H1 (cell line): ENCODE data around the gene CCT6A. TPM values are rescaled to one million over a fixed set of nuclear protein-coding genes. Genes with fewer than 3 reads are reported as not detected.
"Not testable (repeated sequence)": the region's sequence is repeated elsewhere in the genome, so short reads cannot be mapped to it uniquely, and the experiment has no call there.

ENCODE experiments used
- CTCF ChIA-PET: fragments of 300-600 bp; sonication (Branson Sonifier 250); formaldehyde crosslinking; loops from one replicate; lab custom pipeline; 2021; ENCODE audit not compliant: partially characterized antibody; lab: Charles Lee
- POLR2A ChIA-PET: fragments of 300-600 bp; sonication (Branson Sonifier 250); formaldehyde crosslinking; loops from one replicate; lab custom pipeline; 2021; ENCODE audit warnings: inconsistent platforms; ENCODE audit not compliant: partially characterized antibody; lab: Charles Lee
- DNase-seq, 2 experiments: peaks; one replicate each; pipeline versions ENCODE4 v3.0.0 to v3.0.0-alpha.2; 2010 to 2022; ENCODE audit warnings: low spot score in 2 of 2, low read depth in 1 of 2, mixed read lengths in 1 of 2
- FAIRE-seq: peaks from 2 replicates; lab custom pipeline; 2011; peaks lifted over from hg19 to GRCh38; lab: Jason Lieb, UNC
- H2AFZ ChIP-seq: 2 replicates; pipeline ENCODE4 v1.8.1; 2012; ENCODE audit warnings: low read length, inconsistent platforms
- H2AK5ac ChIP-seq: 2 replicates; pipeline ENCODE4 v1.6.1; 2013; ENCODE audit warnings: low read depth, low read length
- H2BK120ac ChIP-seq: replicated peaks from 2 replicates; pipeline ENCODE3; 2013; ENCODE audit warnings: low read depth, low read length, inconsistent platforms
- H2BK12ac ChIP-seq: 2 replicates; pipeline ENCODE4 v1.6.1; 2013; ENCODE audit warnings: low read depth, low read length
- H2BK15ac ChIP-seq: 2 replicates; pipeline ENCODE4 v1.6.1; 2013; ENCODE audit warnings: low read length
- H2BK20ac ChIP-seq: 2 replicates; pipeline ENCODE4 v1.6.1; 2013; ENCODE audit warnings: low read length
- H2BK5ac ChIP-seq: 2 replicates; pipeline ENCODE4 v1.6.1; 2013; ENCODE audit warnings: low read depth, low read length
- H3K14ac ChIP-seq: 2 replicates; pipeline ENCODE4 v1.6.1; 2013; ENCODE audit warnings: inconsistent platforms; ENCODE audit not compliant: insufficient read length
- H3K18ac ChIP-seq: 2 replicates; pipeline ENCODE4 v1.6.1; 2013; ENCODE audit warnings: low read length; ENCODE audit errors: extremely low read depth
- H3K23ac ChIP-seq: 2 replicates; pipeline ENCODE4 v1.6.1; 2013; ENCODE audit warnings: inconsistent platforms; ENCODE audit not compliant: insufficient read length
- H3K23me2 ChIP-seq: 2 replicates; pipeline ENCODE4 v1.6.1; 2013; ENCODE audit warnings: low read depth, low read length
- H3K27ac ChIP-seq: 2 replicates; pipeline ENCODE4 v1.6.1; 2011; ENCODE audit warnings: low read depth, low read length, inconsistent platforms
- H3K27me3 ChIP-seq, 4 experiments: replicated peaks in 1 of 4; 1 replicate in 1 of 4; 2 replicates in 3 of 4; pipeline versions ENCODE4 v1.6.1 to v1.8.1; 2011 to 2013; ENCODE audit warnings: low read length in 3 of 4, mild to moderate bottlenecking in 3 of 4, inconsistent platforms in 2 of 4, mixed read lengths in 2 of 4, moderate library complexity in 1 of 4; ENCODE audit not compliant: control insufficient read depth in 3 of 4, insufficient read depth in 3 of 4; ENCODE audit errors: extremely low read depth in 1 of 4
- H3K36me3 ChIP-seq, 4 experiments: 2 replicates each; pipeline versions ENCODE4 v1.6.1 to v1.8.1; 2011 to 2013; ENCODE audit warnings: mild to moderate bottlenecking in 4 of 4, low read length in 3 of 4, moderate library complexity in 2 of 4, control low read depth in 1 of 4, inconsistent platforms in 1 of 4; ENCODE audit not compliant: insufficient read depth in 4 of 4, control insufficient read depth in 2 of 4
- H3K4ac ChIP-seq: replicated peaks from 2 replicates; pipeline ENCODE3; 2013; ENCODE audit warnings: low read length, low read depth, mixed read lengths, inconsistent platforms; ENCODE audit not compliant: insufficient read length
- H3K4me1 ChIP-seq, 4 experiments: replicated peaks in 1 of 4; 1 replicate in 1 of 4; 2 replicates in 3 of 4; pipeline versions ENCODE4 v1.6.1 to v1.8.1; 2011 to 2013; ENCODE audit warnings: low read length in 3 of 4, inconsistent platforms in 2 of 4, mixed read lengths in 1 of 4; ENCODE audit not compliant: insufficient read depth in 4 of 4, control insufficient read depth in 3 of 4
- H3K4me2 ChIP-seq, 2 experiments: 2 replicates each; pipeline versions ENCODE4 v1.6.1 to v1.8.1; 2011 to 2013; ENCODE audit warnings: low read depth in 2 of 2, low read length in 2 of 2, control low read depth in 1 of 2, inconsistent platforms in 1 of 2, mild to moderate bottlenecking in 1 of 2; ENCODE audit not compliant: insufficient read depth in 1 of 2
- H3K4me3 ChIP-seq, 4 experiments: fragments of 200-600, 300-600 bp in 1 of 4; sonication (generic), shearing (Covaris generic), sonication (Bioruptor Twin) in 1 of 4; 2 replicates each; pipeline versions ENCODE4 v1.5.1 to v1.8.1; 2011 to 2016; ENCODE audit warnings: low read length in 4 of 4, low read depth in 3 of 4, control low read depth in 2 of 4, inconsistent platforms in 2 of 4, mild to moderate bottlenecking in 2 of 4, mixed read lengths in 1 of 4, moderate library complexity in 1 of 4; ENCODE audit not compliant: insufficient read depth in 2 of 4; ENCODE audit errors: extremely low read depth in 1 of 4
- H3K56ac ChIP-seq: replicated peaks from 2 replicates; pipeline ENCODE3; 2013; ENCODE audit warnings: low read depth, mild to moderate bottlenecking, mixed read lengths, low read length, inconsistent platforms; ENCODE audit not compliant: insufficient read length
- H3K79me1 ChIP-seq: 2 replicates; pipeline ENCODE4 v1.6.1; 2013; ENCODE audit warnings: low read depth, low read length, control low read depth
- H3K79me2 ChIP-seq, 2 experiments: 2 replicates each; pipeline versions ENCODE4 v1.6.1 to v1.8.1; 2012 to 2013; ENCODE audit warnings: low read length in 2 of 2, mild to moderate bottlenecking in 2 of 2, inconsistent platforms in 1 of 2; ENCODE audit not compliant: insufficient read depth in 2 of 2, control insufficient read depth in 1 of 2
- H3K9ac ChIP-seq, 4 experiments: replicated peaks in 1 of 4; 1 replicate in 1 of 4; 2 replicates in 3 of 4; pipeline versions ENCODE4 v1.6.1 to v1.8.1; 2011 to 2013; ENCODE audit warnings: low read depth in 3 of 4, low read length in 3 of 4, control low read depth in 2 of 4, mild to moderate bottlenecking in 2 of 4, moderate library complexity in 2 of 4, inconsistent platforms in 1 of 4; ENCODE audit errors: extremely low read depth in 1 of 4
- H3K9me3 ChIP-seq, 2 experiments: 2 replicates each; pipeline versions ENCODE4 v1.6.1 to v1.8.1; 2012 to 2013; ENCODE audit warnings: mild to moderate bottlenecking in 2 of 2, moderate library complexity in 2 of 2, control low read depth in 1 of 2, inconsistent platforms in 1 of 2, low read depth in 1 of 2, low read length in 1 of 2, mixed read lengths in 1 of 2; ENCODE audit not compliant: insufficient read depth in 2 of 2
- H4K20me1 ChIP-seq, 2 experiments: replicated peaks in 1 of 2; 2 replicates each; pipeline versions ENCODE3 to v1.8.1; 2011 to 2013; ENCODE audit warnings: inconsistent platforms in 2 of 2, low read length in 2 of 2, mild to moderate bottlenecking in 1 of 2; ENCODE audit not compliant: insufficient read depth in 2 of 2, control insufficient read depth in 1 of 2
- H4K5ac ChIP-seq: 2 replicates; pipeline ENCODE4 v1.6.1; 2013; ENCODE audit warnings: low read length, low read depth, mixed read lengths, inconsistent platforms; ENCODE audit not compliant: insufficient read length
- H4K8ac ChIP-seq: 2 replicates; pipeline ENCODE4 v1.8.0; 2013; ENCODE audit warnings: mild to moderate bottlenecking, moderate library complexity, low read length, inconsistent platforms; ENCODE audit not compliant: insufficient read depth; ENCODE audit errors: extremely low read depth
- H4K91ac ChIP-seq: replicated peaks from 2 replicates; pipeline ENCODE3; 2013; ENCODE audit warnings: low read length, mixed read lengths, inconsistent platforms; ENCODE audit not compliant: insufficient read length
- WGBS, 2 experiments: shearing (Covaris generic) in 1 of 2; methylation state at CpG; one replicate each; pipeline versions ENCODE4 v1.1.6 to v1.1.7; 2013 to 2015; ENCODE audit warnings: low lambda C conversion rate in 2 of 2, mixed read lengths in 2 of 2, inconsistent platforms in 1 of 2, low coverage in 1 of 2, missing lambda C conversion rate in 1 of 2; ENCODE audit not compliant: insufficient replicate concordance in 2 of 2, insufficient coverage in 1 of 2, insufficient read length in 1 of 2; ENCODE audit errors: extremely low coverage in 1 of 2, missing lambda C conversion rate in 1 of 2; 5-methylcytosine and 5-hydroxymethylcytosine counted together
- polyA plus RNA-seq, 7 experiments: library from polyadenylated mRNA; depleted of rRNA in 3 of 7; stranded (reverse) in 5 of 7; unstranded in 2 of 7; fragments of >200 nt in 5 of 7; fragments of 200-250 nt in 2 of 7; gene quantifications; 1 replicate in 5 of 7; 2 replicates in 1 of 7; 4 replicates in 1 of 7; pipeline versions ENCODE4 v1.2.1 to v1.2.3, GENCODE V29; 2011 to 2013; ENCODE audit warnings: missing spikeins in 2 of 7, mixed read lengths in 2 of 7
- total RNA-seq: library from RNA; stranded (reverse); fragmentation: NEBNext Ultra II Directional; extraction: Animal tissue kit (Norgen Biotek cat#: 25700); gene quantifications from 2 replicates; pipeline ENCODE4 v1.2.1, GENCODE V29; 2021

CCT6A gene
- total and polyA plus RNA-seq, 2 of the 8 experiments (the other 6 are each of a cell fraction or from before 2014, with no cell fraction given) = 201 to 272 TPM

- not testable (repeated sequence) for H4K5ac ChIP-seq, H3K9me3 ChIP-seq, H3K79me2 ChIP-seq, H3K14ac ChIP-seq, H3K9ac ChIP-seq, H3K27ac ChIP-seq, H2AK5ac ChIP-seq, H3K4me1 ChIP-seq, H3K4me3 ChIP-seq, H3K4ac ChIP-seq, H2BK20ac ChIP-seq, H3K79me1 ChIP-seq, H2BK12ac ChIP-seq, FAIRE-seq, H3K18ac ChIP-seq, H3K4me2 ChIP-seq, H3K23me2 ChIP-seq, H3K23ac ChIP-seq, H2BK15ac ChIP-seq, H4K8ac ChIP-seq, H2BK120ac ChIP-seq, H3K56ac ChIP-seq, H4K91ac ChIP-seq, DNase-seq, H3K27me3 ChIP-seq, H2BK5ac ChIP-seq, H4K20me1 ChIP-seq, H2AFZ ChIP-seq
- POLR2A ChIA-PET = interaction anchor here (1.1 to 44.4 kb wide), 6 partner anchors 8 to 66 kb away, joined by 3 to 869 read pairs (median 36); partner anchors contain the start of genes CCT6A and PSPH
- CTCF ChIA-PET = interaction anchor here (3.0 kb wide), 1 partner anchor 8 kb away, joined by 15 read pairs; no protein-coding TSS in a partner anchor
- peaks cover 8 to 43% (median 33%) of the 10 kb centered on the region in 4 experiments for H3K36me3 ChIP-seq
- WGBS, 2 experiments = 98% methylated on average over 13 of the region's 13 CpGs; no CpG with 5 or more reads in 1 of the 2 experiments
Measured at GRCh38 chr7:56066376-56066775, 14.8 kb downstream of the CCT6A start.
